Dendritic cell treated with granulocyte-macrophage colony-stimulating factor and Interleukin-4, amounts not matched to agents 40 ng/mL and 50 ng/mL, for 4 days (primary cell): ENCODE results near the gene WDR27.
"Not testable (repeated sequence)": the region's sequence is repeated elsewhere in the genome, so short reads cannot be mapped to it uniquely, and the experiment has no call there.

Experiments used
- H3K27ac Mint-ChIP-seq: one replicate; pipeline ENCODE4 v1.8.0; 2022; ENCODE audit warnings: mild to moderate bottlenecking, mixed read lengths
- H3K27me3 Mint-ChIP-seq: one replicate; pipeline ENCODE4 v1.8.0; 2022; ENCODE audit warnings: mild to moderate bottlenecking, mixed read lengths
- H3K36me3 Mint-ChIP-seq: one replicate; pipeline ENCODE4 v1.8.0; 2022; ENCODE audit warnings: low read depth, mixed read lengths
- H3K4me1 Mint-ChIP-seq: one replicate; pipeline ENCODE4 v1.8.0; 2022; ENCODE audit warnings: low read depth, mixed read lengths
- H3K4me3 Mint-ChIP-seq: one replicate; pipeline ENCODE4 v1.8.0; 2022; ENCODE audit warnings: mild to moderate bottlenecking, moderate library complexity, mixed read lengths
- H3K9me3 Mint-ChIP-seq: one replicate; pipeline ENCODE4 v1.8.0; 2022; ENCODE audit warnings: mixed read lengths
- intact Hi-C: fragments of 100-400 bp; cut with micrococcal nuclease; formaldehyde crosslinking; loops from one replicate; pipeline ENCODE4 v1.15.0; 2022

The WDR27 gene

GRCh38 chr6:169450097-169450496 lies 251.7 kb downstream of the WDR27 start:
- Mint-ChIP-seq H3K27ac (no peak overlapping the region), H3K4me1 (no peaks in the 10 kb centered on the region), H3K9me3 (peaks cover 18% of the 10 kb centered on the region), H3K36me3 (no peaks in the 10 kb centered on the region), H3K4me3 (no peak overlapping the region), H3K27me3 (no peaks in the 10 kb centered on the region)
- intact Hi-C loops: no loop called here

- Mint-ChIP-seq H3K9me3 (peaks cover 18% of the 10 kb centered on the region), H3K36me3 (no peaks in the 10 kb centered on the region), H3K27ac (no peak overlapping the region), H3K27me3 (no peaks in the 10 kb centered on the region), H3K4me3 (no peak overlapping the region), H3K4me1 (no peaks in the 10 kb centered on the region)
- intact Hi-C loops: no loop called here
Measured at GRCh38 chr6:169449221-169449620, 252.6 kb downstream of the WDR27 start.

GRCh38 chr6:169445661-169446581 lies 255.9 kb downstream of the WDR27 start:
- no peaks in the 10 kb centered on the region for H3K36me3 Mint-ChIP-seq
- H3K27me3 Mint-ChIP-seq: no peaks in the 10 kb centered on the region
- H3K9me3 Mint-ChIP-seq: peaks cover 9% of the 10 kb centered on the region
- no peak overlapping the region for H3K27ac Mint-ChIP-seq
- intact Hi-C loops: no loop called here
- no peak overlapping the region for H3K4me3 Mint-ChIP-seq
- H3K4me1 Mint-ChIP-seq: no peaks in the 10 kb centered on the region

- intact Hi-C loops: no loop called here
- no peak overlapping the region for H3K27ac Mint-ChIP-seq
- H3K9me3 Mint-ChIP-seq: peaks cover 9% of the 10 kb centered on the region
- no peaks in the 10 kb centered on the region for H3K36me3 Mint-ChIP-seq
- no peaks in the 10 kb centered on the region for H3K27me3 Mint-ChIP-seq
- no peaks in the 10 kb centered on the region for H3K4me1 Mint-ChIP-seq
- H3K4me3 Mint-ChIP-seq: no peak overlapping the region
Measured at GRCh38 chr6:169445227-169445626, 256.6 kb downstream of the WDR27 start.

- no peaks in the 10 kb centered on the region for H3K27me3 Mint-ChIP-seq
- no peaks in the 10 kb centered on the region for H3K9me3 Mint-ChIP-seq
- intact Hi-C loops: no loop called here
- H3K27ac Mint-ChIP-seq: no peak overlapping the region
- H3K4me3 Mint-ChIP-seq: no peak overlapping the region
- H3K36me3 Mint-ChIP-seq: no peaks in the 10 kb centered on the region
- no peaks in the 10 kb centered on the region for H3K4me1 Mint-ChIP-seq
Measured at GRCh38 chr6:169441292-169441691, 260.5 kb downstream of the WDR27 start.

DNA sequence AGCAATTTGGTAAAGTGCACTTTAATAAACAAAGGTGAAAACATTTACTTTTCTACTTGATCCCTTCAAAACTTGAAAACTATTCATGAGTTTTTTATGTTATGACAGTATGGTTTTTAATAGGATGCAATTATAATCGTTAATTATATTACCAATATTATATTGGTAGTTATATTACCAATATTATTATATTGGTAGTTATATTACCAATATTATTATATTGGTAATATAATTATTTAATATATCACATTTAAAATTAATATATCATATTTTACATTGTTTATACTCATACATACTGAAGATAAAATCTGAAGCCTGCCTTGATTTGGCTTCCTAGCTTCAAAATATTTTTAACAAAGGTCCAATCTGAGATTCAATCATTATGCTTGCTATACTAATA lies 262.1 kb downstream of the WDR27 start:
- Mint-ChIP-seq H3K9me3 (peaks cover 10% of the 10 kb centered on the region), H3K36me3 (no peaks in the 10 kb centered on the region), H3K27ac (no peak overlapping the region), H3K4me3 (no peak overlapping the region), H3K4me1 (no peaks in the 10 kb centered on the region), H3K27me3 (no peaks in the 10 kb centered on the region)
- intact Hi-C loops: no loop called here

DNA sequence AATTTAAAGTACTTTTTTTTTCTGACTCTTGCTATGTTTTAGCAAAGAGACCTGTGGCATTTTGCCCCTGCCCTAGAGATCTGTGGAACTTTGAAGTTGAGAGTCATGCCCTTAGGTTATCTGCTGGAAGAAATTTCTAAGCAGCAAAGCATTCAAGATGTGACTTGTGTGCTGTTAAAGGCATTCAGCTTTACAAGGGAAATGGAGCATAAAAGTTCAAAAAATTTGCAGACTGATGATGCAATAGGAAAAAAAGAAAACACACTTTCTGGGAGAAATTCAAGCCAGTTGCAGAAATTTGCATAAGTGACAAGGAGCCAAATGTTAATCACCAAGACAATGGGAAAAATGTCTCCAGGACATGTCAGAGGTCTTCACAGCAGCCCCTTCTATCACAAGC lies 267.3 kb downstream of the WDR27 start:
- H3K27me3 Mint-ChIP-seq, H3K4me1 Mint-ChIP-seq, H3K36me3 Mint-ChIP-seq, intact Hi-C loops, H3K27ac Mint-ChIP-seq, H3K4me3 Mint-ChIP-seq: not testable (repeated sequence)
- H3K9me3 Mint-ChIP-seq: peaks cover 51% of the 10 kb centered on the region

DNA sequence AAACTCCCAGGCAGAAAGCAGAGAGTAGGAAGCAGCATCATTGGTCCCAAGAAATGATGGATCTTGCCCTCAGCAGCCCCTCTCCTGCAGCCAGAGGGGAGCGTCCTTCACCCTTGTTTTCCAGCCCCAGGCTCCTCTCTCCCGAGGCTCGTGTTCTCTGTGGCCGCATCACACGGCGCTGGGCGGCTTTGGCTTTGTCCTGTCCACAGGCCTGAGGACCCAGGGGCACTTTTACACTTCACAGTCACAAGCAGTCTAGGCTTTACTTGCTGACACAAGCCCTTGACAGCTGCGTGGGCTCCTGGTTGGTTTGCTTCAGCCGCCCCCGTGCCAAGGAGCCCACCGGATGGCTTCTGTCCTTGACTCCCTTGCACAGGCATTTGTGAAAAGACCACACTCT lies 272.8 kb downstream of the WDR27 start:
- Mint-ChIP-seq H3K27ac (no peak overlapping the region), H3K4me1 (no peaks in the 10 kb centered on the region), H3K27me3 (no peaks in the 10 kb centered on the region), H3K9me3 (peaks cover 86% of the 10 kb centered on the region), H3K36me3 (no peaks in the 10 kb centered on the region), H3K4me3 (no peak overlapping the region)
- intact Hi-C loops: no loop called here

- H3K27ac Mint-ChIP-seq: no peak overlapping the region
- peaks cover 89% of the 10 kb centered on the region for H3K9me3 Mint-ChIP-seq
- no peaks in the 10 kb centered on the region for H3K36me3 Mint-ChIP-seq
- H3K4me1 Mint-ChIP-seq: no peaks in the 10 kb centered on the region
- H3K4me3 Mint-ChIP-seq: no peak overlapping the region
- intact Hi-C loops: no loop called here
- H3K27me3 Mint-ChIP-seq: no peaks in the 10 kb centered on the region
Measured at GRCh38 chr6:169428532-169428931, 273.3 kb downstream of the WDR27 start.

DNA sequence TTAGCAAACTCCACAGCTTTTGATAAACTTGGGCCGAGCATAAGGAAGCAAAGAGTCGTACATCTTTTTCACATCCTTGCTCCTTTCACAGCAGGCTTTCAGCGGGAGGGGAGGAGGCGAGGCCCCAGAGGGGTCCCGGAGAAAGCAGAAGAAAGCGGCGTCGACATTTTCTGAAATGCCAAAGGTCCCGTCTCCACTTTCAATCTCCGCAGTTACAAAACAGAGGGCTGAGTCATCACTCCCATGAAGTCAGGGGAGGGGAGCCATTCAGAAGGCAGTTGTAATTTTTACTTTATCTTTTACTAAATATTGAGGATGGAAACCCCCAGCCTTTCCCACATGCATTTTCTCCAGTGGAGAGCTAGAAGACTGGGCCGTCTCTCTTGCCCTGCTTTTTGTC lies 274.0 kb downstream of the WDR27 start:
- Mint-ChIP-seq H3K36me3 (no peaks in the 10 kb centered on the region), H3K27ac (no peak overlapping the region), H3K4me3 (no peak overlapping the region), H3K9me3 (peaks cover 84% of the 10 kb centered on the region), H3K4me1 (no peaks in the 10 kb centered on the region), H3K27me3 (no peaks in the 10 kb centered on the region)
- intact Hi-C loops: no loop called here

- Mint-ChIP-seq H3K4me3 (no peak overlapping the region), H3K36me3 (no peaks in the 10 kb centered on the region), H3K4me1 (no peaks in the 10 kb centered on the region), H3K9me3 (peaks cover 84% of the 10 kb centered on the region), H3K27ac (no peak overlapping the region), H3K27me3 (no peaks in the 10 kb centered on the region)
- intact Hi-C loops: no loop called here
Measured at GRCh38 chr6:169426611-169427010, 275.2 kb downstream of the WDR27 start.

DNA sequence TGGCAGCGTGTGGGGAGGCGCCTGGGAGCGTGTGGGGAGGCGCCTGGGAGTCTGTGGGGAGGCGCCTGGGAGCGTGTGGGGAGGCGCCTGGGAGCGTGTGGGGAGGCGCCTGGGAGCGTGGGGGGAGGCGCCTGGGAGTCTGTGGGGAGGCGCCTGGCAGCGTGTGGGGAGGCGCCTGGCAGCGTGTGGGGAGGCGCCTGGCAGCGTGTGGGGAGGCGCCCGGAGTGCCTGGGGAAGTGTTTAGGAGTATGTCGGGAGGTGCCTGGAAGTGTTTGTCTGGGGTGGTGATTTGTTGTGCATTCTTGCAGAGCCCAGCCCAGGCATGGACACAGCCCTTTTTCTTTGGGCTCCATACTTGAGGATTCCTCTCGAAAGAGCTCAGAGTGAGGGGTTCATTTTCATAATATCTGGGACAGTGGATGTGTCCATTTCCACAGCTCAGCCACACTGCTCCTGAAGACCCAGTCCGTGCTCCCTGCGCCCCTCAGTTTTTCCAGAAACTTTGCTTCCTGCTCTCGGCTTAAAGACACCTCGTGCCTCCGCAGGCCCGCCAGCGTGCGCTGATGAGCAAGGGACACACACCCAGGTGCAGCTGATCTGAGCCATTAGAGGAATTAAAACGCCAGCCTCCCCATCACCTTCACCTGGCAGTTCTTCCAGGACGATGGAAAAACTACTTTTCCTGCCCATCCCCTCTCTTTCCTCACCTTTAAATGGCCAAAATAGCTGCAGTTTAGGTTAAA lies 276.0 kb downstream of the WDR27 start:
- Mint-ChIP-seq H3K27me3 (no peaks in the 10 kb centered on the region), H3K36me3 (no peaks in the 10 kb centered on the region), H3K4me1 (no peaks in the 10 kb centered on the region), H3K9me3 (peaks cover 81% of the 10 kb centered on the region), H3K4me3 (no peak overlapping the region), H3K27ac (no peak overlapping the region)
- intact Hi-C loops: no loop called here

DNA sequence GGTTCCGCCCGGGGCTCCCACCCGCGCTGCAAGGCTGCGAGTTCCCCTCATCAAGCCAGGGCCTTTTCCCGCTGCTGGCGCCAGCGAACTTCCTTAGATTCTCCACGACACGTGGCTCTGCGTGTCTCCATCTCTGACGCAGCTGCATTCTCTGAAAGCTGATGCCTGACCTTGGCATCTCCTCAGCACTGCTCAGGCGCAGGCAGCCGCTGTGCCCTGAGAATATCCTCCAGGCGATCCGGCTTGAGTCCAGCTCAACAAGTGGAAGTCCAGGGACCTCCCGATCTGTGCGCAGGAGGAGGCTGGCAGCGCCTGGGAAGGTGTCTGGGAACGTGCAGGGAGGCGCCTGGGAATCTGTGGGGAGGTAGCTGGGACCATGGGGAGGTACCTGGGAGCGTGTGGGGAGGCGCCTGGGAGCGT lies 277.0 kb downstream of the WDR27 start:
- H3K9me3 Mint-ChIP-seq: peaks cover 81% of the 10 kb centered on the region
- H3K4me1 Mint-ChIP-seq: no peaks in the 10 kb centered on the region
- intact Hi-C loops: no loop called here
- H3K4me3 Mint-ChIP-seq: no peak overlapping the region
- no peak overlapping the region for H3K27ac Mint-ChIP-seq
- H3K27me3 Mint-ChIP-seq: no peaks in the 10 kb centered on the region
- H3K36me3 Mint-ChIP-seq: no peaks in the 10 kb centered on the region

GRCh38 chr6:169424149-169424804 lies 277.6 kb downstream of the WDR27 start:
- H3K27ac Mint-ChIP-seq: no peak overlapping the region

More at GRCh38 chr6:169424149-169424804, 277.6 kb downstream of the WDR27 start:
- H3K27me3 Mint-ChIP-seq: no peaks in the 10 kb centered on the region
- H3K36me3 Mint-ChIP-seq: no peaks in the 10 kb centered on the region
- no peak overlapping the region for H3K4me3 Mint-ChIP-seq
- H3K4me1 Mint-ChIP-seq: no peaks in the 10 kb centered on the region
- peaks cover 77% of the 10 kb centered on the region for H3K9me3 Mint-ChIP-seq
- intact Hi-C loops: no loop called here
